ENCODE results near the gene JMY. TPM values are rescaled to one million over a fixed set of nuclear protein-coding genes. Genes with fewer than 3 reads are reported as not detected.

JMY gene
- total and polyA plus RNA-seq, 2 of the 8 experiments (the other 6 are each of a cell fraction or from before 2014, with no cell fraction given) = 2.8 to 13.9 TPM

DNA sequence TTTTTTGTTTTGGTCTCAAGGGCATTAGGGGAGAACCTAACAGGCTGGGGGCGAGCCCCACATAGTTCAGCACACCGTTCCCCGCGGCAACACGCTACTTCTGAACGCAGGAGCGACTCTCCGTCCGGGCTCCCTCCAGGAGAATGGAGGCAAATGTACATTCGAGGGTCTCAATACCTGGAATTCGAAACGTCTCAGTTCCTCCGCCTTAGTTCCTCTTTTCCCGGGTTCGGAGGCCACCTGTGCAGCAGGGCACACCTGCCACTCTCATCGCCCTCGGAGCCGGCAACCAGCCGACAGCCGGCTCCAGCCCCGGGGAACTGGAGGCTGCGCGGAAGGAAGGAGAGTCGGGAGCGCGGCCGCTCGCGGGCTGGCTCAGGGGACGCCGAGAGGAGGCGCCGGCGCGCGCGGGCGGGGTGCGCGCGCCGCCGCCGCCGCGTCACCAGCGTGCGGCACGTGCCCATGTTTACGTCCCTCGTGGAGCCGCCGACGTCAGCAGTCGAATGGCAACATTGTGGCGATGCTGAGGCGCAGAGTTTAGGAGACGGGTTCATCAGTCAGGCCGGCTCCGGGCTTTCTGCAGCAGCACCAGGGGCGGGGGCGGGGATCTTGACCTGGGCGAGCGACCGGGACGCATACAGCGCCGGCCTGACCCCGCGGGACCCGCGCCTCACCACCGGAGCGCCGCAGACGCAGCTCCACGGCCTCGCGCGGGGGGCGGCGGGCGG lies at the start of gene JMY (continued):
- TF ChIP-seq ASH2L (IDR thresholded peaks at IDR 0.05; ENCODE audit: low read length) (peak; percentile 63), TAF1 (IDR thresholded peaks at IDR 0.05; ENCODE audit: low read depth, low read length) (peak; percentile 89), NANOG (IDR thresholded peaks at IDR 0.05; ENCODE audit: insufficient read depth, low read depth, low read length, poor library complexity, severe bottlenecking) (no peak), CBX8 (IDR thresholded peaks at IDR 0.05; ENCODE audit: borderline replicate concordance, low read depth, low read length) (no peak), POLR2AphosphoS5 (IDR thresholded peaks at IDR 0.05; ENCODE audit: low read depth, low read length) (peak; percentile 93), TBP (IDR thresholded peaks at IDR 0.05; ENCODE audit: low read depth, low read length) (no peak; the same call in 1 of the 2 replicates), KDM1A (IDR thresholded peaks at IDR 0.05; ENCODE audit: borderline replicate concordance, low read length) (no peak), EGR1 (IDR thresholded peaks at IDR 0.05; ENCODE audit: borderline replicate concordance, low read depth, low read length) (no peak)
